H1 (cell line): Measurements from ENCODE around the gene DPYSL3. TPM values are rescaled to one million over a fixed set of nuclear protein-coding genes. Genes with fewer than 3 reads are reported as not detected.

Experiments
- CTCF ChIA-PET: fragments of 300-600 bp; sonication (Branson Sonifier 250); formaldehyde crosslinking; loops from one replicate; lab custom pipeline; 2021; ENCODE audit not compliant: partially characterized antibody; lab: Charles Lee
- POLR2A ChIA-PET: fragments of 300-600 bp; sonication (Branson Sonifier 250); formaldehyde crosslinking; loops from one replicate; lab custom pipeline; 2021; ENCODE audit warnings: inconsistent platforms; ENCODE audit not compliant: partially characterized antibody; lab: Charles Lee
- DNase-seq, 2 experiments: peaks; one replicate each; pipeline versions ENCODE4 v3.0.0 to v3.0.0-alpha.2; 2010 to 2022; ENCODE audit warnings: low spot score in 2 of 2, low read depth in 1 of 2, mixed read lengths in 1 of 2
- FAIRE-seq: peaks from 2 replicates; lab custom pipeline; 2011; peaks lifted over from hg19 to GRCh38; lab: Jason Lieb, UNC
- H2AFZ ChIP-seq: 2 replicates; pipeline ENCODE4 v1.8.1; 2012; ENCODE audit warnings: low read length, inconsistent platforms
- H2AK5ac ChIP-seq: 2 replicates; pipeline ENCODE4 v1.6.1; 2013; ENCODE audit warnings: low read depth, low read length
- H2BK120ac ChIP-seq: replicated peaks from 2 replicates; pipeline ENCODE3; 2013; ENCODE audit warnings: low read depth, low read length, inconsistent platforms
- H2BK12ac ChIP-seq: 2 replicates; pipeline ENCODE4 v1.6.1; 2013; ENCODE audit warnings: low read depth, low read length
- H2BK15ac ChIP-seq: 2 replicates; pipeline ENCODE4 v1.6.1; 2013; ENCODE audit warnings: low read length
- H2BK20ac ChIP-seq: 2 replicates; pipeline ENCODE4 v1.6.1; 2013; ENCODE audit warnings: low read length
- H2BK5ac ChIP-seq: 2 replicates; pipeline ENCODE4 v1.6.1; 2013; ENCODE audit warnings: low read depth, low read length
- H3K14ac ChIP-seq: 2 replicates; pipeline ENCODE4 v1.6.1; 2013; ENCODE audit warnings: inconsistent platforms; ENCODE audit not compliant: insufficient read length
- H3K18ac ChIP-seq: 2 replicates; pipeline ENCODE4 v1.6.1; 2013; ENCODE audit warnings: low read length; ENCODE audit errors: extremely low read depth
- H3K23ac ChIP-seq: 2 replicates; pipeline ENCODE4 v1.6.1; 2013; ENCODE audit warnings: inconsistent platforms; ENCODE audit not compliant: insufficient read length
- H3K23me2 ChIP-seq: 2 replicates; pipeline ENCODE4 v1.6.1; 2013; ENCODE audit warnings: low read depth, low read length
- H3K27ac ChIP-seq: 2 replicates; pipeline ENCODE4 v1.6.1; 2011; ENCODE audit warnings: low read depth, low read length, inconsistent platforms
- H3K27me3 ChIP-seq, 4 experiments: replicated peaks in 1 of 4; 1 replicate in 1 of 4; 2 replicates in 3 of 4; pipeline versions ENCODE4 v1.6.1 to v1.8.1; 2011 to 2013; ENCODE audit warnings: low read length in 3 of 4, mild to moderate bottlenecking in 3 of 4, inconsistent platforms in 2 of 4, mixed read lengths in 2 of 4, moderate library complexity in 1 of 4; ENCODE audit not compliant: control insufficient read depth in 3 of 4, insufficient read depth in 3 of 4; ENCODE audit errors: extremely low read depth in 1 of 4
- H3K36me3 ChIP-seq, 4 experiments: 2 replicates each; pipeline versions ENCODE4 v1.6.1 to v1.8.1; 2011 to 2013; ENCODE audit warnings: mild to moderate bottlenecking in 4 of 4, low read length in 3 of 4, moderate library complexity in 2 of 4, control low read depth in 1 of 4, inconsistent platforms in 1 of 4; ENCODE audit not compliant: insufficient read depth in 4 of 4, control insufficient read depth in 2 of 4
- H3K4ac ChIP-seq: replicated peaks from 2 replicates; pipeline ENCODE3; 2013; ENCODE audit warnings: low read length, low read depth, mixed read lengths, inconsistent platforms; ENCODE audit not compliant: insufficient read length
- H3K4me1 ChIP-seq, 4 experiments: replicated peaks in 1 of 4; 1 replicate in 1 of 4; 2 replicates in 3 of 4; pipeline versions ENCODE4 v1.6.1 to v1.8.1; 2011 to 2013; ENCODE audit warnings: low read length in 3 of 4, inconsistent platforms in 2 of 4, mixed read lengths in 1 of 4; ENCODE audit not compliant: insufficient read depth in 4 of 4, control insufficient read depth in 3 of 4
- H3K4me2 ChIP-seq, 2 experiments: 2 replicates each; pipeline versions ENCODE4 v1.6.1 to v1.8.1; 2011 to 2013; ENCODE audit warnings: low read depth in 2 of 2, low read length in 2 of 2, control low read depth in 1 of 2, inconsistent platforms in 1 of 2, mild to moderate bottlenecking in 1 of 2; ENCODE audit not compliant: insufficient read depth in 1 of 2
- H3K4me3 ChIP-seq, 4 experiments: fragments of 200-600, 300-600 bp in 1 of 4; sonication (generic), shearing (Covaris generic), sonication (Bioruptor Twin) in 1 of 4; 2 replicates each; pipeline versions ENCODE4 v1.5.1 to v1.8.1; 2011 to 2016; ENCODE audit warnings: low read length in 4 of 4, low read depth in 3 of 4, control low read depth in 2 of 4, inconsistent platforms in 2 of 4, mild to moderate bottlenecking in 2 of 4, mixed read lengths in 1 of 4, moderate library complexity in 1 of 4; ENCODE audit not compliant: insufficient read depth in 2 of 4; ENCODE audit errors: extremely low read depth in 1 of 4
- H3K56ac ChIP-seq: replicated peaks from 2 replicates; pipeline ENCODE3; 2013; ENCODE audit warnings: low read depth, mild to moderate bottlenecking, mixed read lengths, low read length, inconsistent platforms; ENCODE audit not compliant: insufficient read length
- H3K79me1 ChIP-seq: 2 replicates; pipeline ENCODE4 v1.6.1; 2013; ENCODE audit warnings: low read depth, low read length, control low read depth
- H3K79me2 ChIP-seq, 2 experiments: 2 replicates each; pipeline versions ENCODE4 v1.6.1 to v1.8.1; 2012 to 2013; ENCODE audit warnings: low read length in 2 of 2, mild to moderate bottlenecking in 2 of 2, inconsistent platforms in 1 of 2; ENCODE audit not compliant: insufficient read depth in 2 of 2, control insufficient read depth in 1 of 2
- H3K9ac ChIP-seq, 4 experiments: replicated peaks in 1 of 4; 1 replicate in 1 of 4; 2 replicates in 3 of 4; pipeline versions ENCODE4 v1.6.1 to v1.8.1; 2011 to 2013; ENCODE audit warnings: low read depth in 3 of 4, low read length in 3 of 4, control low read depth in 2 of 4, mild to moderate bottlenecking in 2 of 4, moderate library complexity in 2 of 4, inconsistent platforms in 1 of 4; ENCODE audit errors: extremely low read depth in 1 of 4
- H3K9me3 ChIP-seq, 2 experiments: 2 replicates each; pipeline versions ENCODE4 v1.6.1 to v1.8.1; 2012 to 2013; ENCODE audit warnings: mild to moderate bottlenecking in 2 of 2, moderate library complexity in 2 of 2, control low read depth in 1 of 2, inconsistent platforms in 1 of 2, low read depth in 1 of 2, low read length in 1 of 2, mixed read lengths in 1 of 2; ENCODE audit not compliant: insufficient read depth in 2 of 2
- H4K20me1 ChIP-seq, 2 experiments: replicated peaks in 1 of 2; 2 replicates each; pipeline versions ENCODE3 to v1.8.1; 2011 to 2013; ENCODE audit warnings: inconsistent platforms in 2 of 2, low read length in 2 of 2, mild to moderate bottlenecking in 1 of 2; ENCODE audit not compliant: insufficient read depth in 2 of 2, control insufficient read depth in 1 of 2
- H4K5ac ChIP-seq: 2 replicates; pipeline ENCODE4 v1.6.1; 2013; ENCODE audit warnings: low read length, low read depth, mixed read lengths, inconsistent platforms; ENCODE audit not compliant: insufficient read length
- H4K8ac ChIP-seq: 2 replicates; pipeline ENCODE4 v1.8.0; 2013; ENCODE audit warnings: mild to moderate bottlenecking, moderate library complexity, low read length, inconsistent platforms; ENCODE audit not compliant: insufficient read depth; ENCODE audit errors: extremely low read depth
- H4K91ac ChIP-seq: replicated peaks from 2 replicates; pipeline ENCODE3; 2013; ENCODE audit warnings: low read length, mixed read lengths, inconsistent platforms; ENCODE audit not compliant: insufficient read length
- WGBS, 2 experiments: shearing (Covaris generic) in 1 of 2; methylation state at CpG; one replicate each; pipeline versions ENCODE4 v1.1.6 to v1.1.7; 2013 to 2015; ENCODE audit warnings: low lambda C conversion rate in 2 of 2, mixed read lengths in 2 of 2, inconsistent platforms in 1 of 2, low coverage in 1 of 2, missing lambda C conversion rate in 1 of 2; ENCODE audit not compliant: insufficient replicate concordance in 2 of 2, insufficient coverage in 1 of 2, insufficient read length in 1 of 2; ENCODE audit errors: extremely low coverage in 1 of 2, missing lambda C conversion rate in 1 of 2; 5-methylcytosine and 5-hydroxymethylcytosine counted together
- polyA plus RNA-seq, 7 experiments: library from polyadenylated mRNA; depleted of rRNA in 3 of 7; stranded (reverse) in 5 of 7; unstranded in 2 of 7; fragments of >200 nt in 5 of 7; fragments of 200-250 nt in 2 of 7; gene quantifications; 1 replicate in 5 of 7; 2 replicates in 1 of 7; 4 replicates in 1 of 7; pipeline versions ENCODE4 v1.2.1 to v1.2.3, GENCODE V29; 2011 to 2013; ENCODE audit warnings: missing spikeins in 2 of 7, mixed read lengths in 2 of 7
- total RNA-seq: library from RNA; stranded (reverse); fragmentation: NEBNext Ultra II Directional; extraction: Animal tissue kit (Norgen Biotek cat#: 25700); gene quantifications from 2 replicates; pipeline ENCODE4 v1.2.1, GENCODE V29; 2021

DPYSL3 gene
- total and polyA plus RNA-seq, 2 of the 8 experiments (the other 6 are each of a cell fraction or from before 2014, with no cell fraction given), result 268 to 387 TPM

DNA sequence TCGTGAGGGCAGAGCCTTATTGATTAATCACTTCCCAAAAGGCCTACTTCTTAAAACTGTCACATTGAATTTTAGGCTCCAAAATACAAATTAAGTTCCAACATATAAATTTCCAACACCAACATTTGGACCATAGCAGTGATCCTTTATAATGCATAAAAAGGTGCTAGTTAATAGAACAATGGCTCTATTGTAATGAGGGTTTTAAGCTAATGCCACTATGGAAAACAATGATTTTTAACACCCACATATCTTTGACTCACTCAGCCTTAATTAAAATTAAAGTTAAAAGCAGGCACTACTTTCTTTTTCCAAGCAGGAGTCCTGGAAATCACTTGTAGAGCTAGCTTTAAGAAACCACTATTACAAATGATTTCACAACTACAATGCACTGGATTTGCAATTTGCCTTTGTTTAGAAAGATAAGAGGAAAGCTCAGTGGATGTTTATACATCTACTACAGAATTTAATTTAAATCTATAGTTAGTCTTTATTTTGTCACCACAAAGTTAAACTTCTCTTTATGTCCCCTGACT is 41.8 kb downstream of the DPYSL3 start:
- no peak overlapping the region for H2AFZ ChIP-seq
- H3K36me3 ChIP-seq, result no peaks in the 10 kb centered on the region
- H2BK12ac ChIP-seq, result no peak overlapping the region
- 43% methylated on average over 1 of the region's 1 CpG; no CpG with 5 or more reads in 1 of the 2 experiments for WGBS, 2 experiments
- H3K4me3 ChIP-seq, result peak overlapping the region in 1 of 4 experiments; percentile 7; a peak in 1 of 8 replicates
- H3K9me3 ChIP-seq, result no peaks in the 10 kb centered on the region
- no peak overlapping the region for H3K27ac ChIP-seq
- no peak overlapping the region; a peak in 2 of 4 replicates for H3K4me2 ChIP-seq
- H3K4me1 ChIP-seq, result peaks cover 3 to 29% (median 13%) of the 10 kb centered on the region in 4 experiments; a peak in 6 of 7 replicates
- DNase-seq, result no peak
- no peaks in the 10 kb centered on the region for H3K27me3 ChIP-seq
- peak; percentile 24 for FAIRE-seq
- no peaks in the 10 kb centered on the region for H3K23me2 ChIP-seq
- peaks cover 0 to 63% of the 10 kb centered on the region in 2 experiments; a peak in 3 of 4 replicates for H3K79me2 ChIP-seq
- H2BK5ac ChIP-seq, result no peak overlapping the region
- no peak overlapping the region for H2BK120ac ChIP-seq
- H2BK15ac ChIP-seq, result no peak overlapping the region
- no peak overlapping the region for H3K14ac ChIP-seq
- H3K56ac ChIP-seq, result no peak overlapping the region
- H2BK20ac ChIP-seq, result no peak overlapping the region
- H2AK5ac ChIP-seq, result no peak overlapping the region
- H3K18ac ChIP-seq, result no peak overlapping the region; the same call in 1 of the 2 replicates
- H3K79me1 ChIP-seq, result peaks cover 3% of the 10 kb centered on the region; the same call in 1 of the 2 replicates
- peak overlapping the region; percentile 49 for H4K5ac ChIP-seq
- no peak overlapping the region for H3K4ac ChIP-seq
- H4K20me1 ChIP-seq, result no peaks in the 10 kb centered on the region
- no peak overlapping the region for H3K9ac ChIP-seq
- H4K91ac ChIP-seq, result peak overlapping the region; percentile 57
- no peak overlapping the region for H4K8ac ChIP-seq
- ChIA-PET CTCF (interaction anchor here (0.6 to 3.8 kb wide), 10 partner anchors 9 to 111 kb away, joined by 3 to 38 read pairs (median 10); partner anchors contain the start of gene DPYSL3), POLR2A (interaction anchor here (0.6 to 1.4 kb wide), 3 partner anchors 8 to 19 kb away, joined by 3 read pairs; no protein-coding TSS in a partner anchor)
- H3K23ac ChIP-seq, result no peak overlapping the region
